Activated CD8-positive, alpha-beta memory T cell treated with anti-CD3 and anti-CD28 coated beads, Interleukin-2, amount 50 U/mL, for 24 hours (primary cell): Measurements from ENCODE around the gene RSPH10B.
"Not testable (repeated sequence)": the region's sequence is repeated elsewhere in the genome, so short reads cannot be mapped to it uniquely, and the experiment has no call there.

Experiments used
- DNase-seq: peaks from one replicate; pipeline ENCODE4 v3.0.0-alpha.2; 2020; ENCODE audit errors: extremely low read depth

Gene RSPH10B

GRCh38 chr7:5926263-5926870, 44.1 kb downstream of the RSPH10B start:
- not testable (repeated sequence) for DNase-seq

DNA sequence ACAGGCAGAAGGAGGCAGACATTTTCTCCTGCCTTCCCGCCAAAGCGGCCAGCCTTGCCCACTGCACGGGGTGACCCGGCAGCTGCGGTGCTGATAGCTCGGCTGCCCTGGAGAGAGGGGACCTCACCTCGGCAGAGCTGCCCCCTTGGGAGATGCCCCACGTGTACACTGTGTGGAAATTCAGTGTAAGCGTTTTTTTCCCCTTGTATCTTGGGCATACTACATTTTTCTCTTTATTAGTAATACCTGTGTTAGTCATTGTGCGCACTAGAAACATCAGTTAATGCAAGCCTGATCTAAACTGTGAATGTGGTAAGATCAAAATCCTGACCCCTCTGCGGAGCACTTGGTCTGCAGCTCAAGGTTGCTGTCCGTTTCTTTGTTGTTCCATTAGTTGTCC, 45.9 kb downstream of the RSPH10B start:
- DNase-seq: not testable (repeated sequence)

DNA sequence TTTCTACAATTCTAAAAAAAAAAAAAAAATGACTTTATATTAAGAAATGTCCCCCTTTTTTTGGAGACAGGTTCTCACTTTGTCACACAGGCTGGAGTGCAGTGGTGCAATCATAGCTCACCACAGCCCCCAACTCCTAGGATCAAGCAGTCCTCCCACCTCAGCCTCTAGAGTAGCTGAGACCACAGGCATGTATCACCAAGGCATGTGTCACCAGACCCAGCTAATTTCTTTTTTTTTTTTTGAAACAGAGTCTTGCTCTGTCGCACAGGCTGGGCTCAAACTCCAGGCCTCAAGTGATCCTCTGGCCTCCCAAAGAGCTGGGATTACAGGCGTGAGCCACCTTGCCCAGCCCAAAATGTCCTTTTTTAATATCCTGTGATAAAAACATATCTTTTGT, 46.3 kb downstream of the RSPH10B start:
- not testable (repeated sequence) for DNase-seq

- not testable (repeated sequence) for DNase-seq
Observed at GRCh38 chr7:5916529-5916928, 54.0 kb downstream of the RSPH10B start.

GRCh38 chr7:5908835-5909234, 61.7 kb downstream of the RSPH10B start:
- not testable (repeated sequence) for DNase-seq

DNA sequence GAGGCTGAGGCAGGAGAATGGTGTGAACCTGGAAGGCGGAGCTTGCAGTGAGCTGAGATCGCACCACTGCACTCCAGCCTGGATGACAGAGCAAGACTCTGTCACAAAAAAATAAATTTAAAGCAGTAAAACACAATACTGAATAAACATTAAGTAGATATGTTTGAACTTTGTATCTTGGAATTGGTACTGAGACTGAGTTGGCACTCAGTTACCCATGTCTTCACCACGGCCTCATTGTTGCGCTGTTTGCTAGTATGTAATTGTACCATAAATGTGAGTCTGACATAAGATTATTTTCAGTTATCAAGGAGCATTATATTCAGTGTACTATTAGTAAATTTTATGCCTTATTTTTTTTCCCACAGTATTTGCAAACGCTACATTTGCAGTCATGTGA, 65.8 kb downstream of the RSPH10B start:
- not testable (repeated sequence) for DNase-seq

GRCh38 chr7:5903002-5903401, 67.5 kb downstream of the RSPH10B start:
- DNase-seq: not testable (repeated sequence)

DNA sequence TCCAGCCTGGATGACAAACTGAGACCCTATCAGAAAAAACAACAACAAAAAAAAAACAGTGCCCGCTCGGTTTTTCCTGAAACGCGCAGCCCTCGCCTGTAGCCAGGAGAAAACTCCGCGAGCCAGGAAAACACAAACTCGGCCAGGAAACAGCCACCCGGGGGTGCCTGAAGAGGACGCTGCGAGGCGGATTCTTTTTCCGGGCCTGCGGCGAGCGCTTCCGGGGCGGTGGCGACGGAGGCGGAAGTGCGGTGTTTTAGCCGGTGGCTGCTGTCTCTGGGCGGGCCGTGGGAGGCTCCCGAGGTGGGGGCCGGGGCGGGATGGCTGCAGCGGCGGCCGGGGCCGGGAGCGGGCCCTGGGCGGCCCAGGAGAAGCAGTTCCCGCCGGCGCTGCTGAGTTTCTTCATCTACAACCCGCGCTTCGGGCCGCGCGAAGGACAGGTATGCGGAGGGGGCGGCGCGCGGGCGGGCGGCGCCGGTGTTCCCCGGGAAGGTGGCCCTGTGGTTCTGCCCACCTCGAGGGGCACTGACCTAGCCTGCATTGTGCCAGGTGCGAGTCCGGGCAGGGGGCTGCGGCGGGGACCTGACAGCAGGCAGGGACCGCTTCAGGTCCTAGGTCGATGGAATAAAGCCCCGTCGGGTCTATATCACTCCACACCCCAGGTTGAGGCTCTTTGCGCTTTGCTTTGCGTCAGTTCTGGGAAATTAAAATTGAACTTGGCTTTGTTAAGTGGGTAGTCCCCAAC, 71.8 kb downstream of the RSPH10B start, which contains the start of gene CCZ1:
TSS of gene CCZ1 (plus strand) at position 254 of the 745 bp plus-strand sequence. CDS start at position 321, 67 bp downstream.
- DNase-seq: peak; percentile 64

DNA sequence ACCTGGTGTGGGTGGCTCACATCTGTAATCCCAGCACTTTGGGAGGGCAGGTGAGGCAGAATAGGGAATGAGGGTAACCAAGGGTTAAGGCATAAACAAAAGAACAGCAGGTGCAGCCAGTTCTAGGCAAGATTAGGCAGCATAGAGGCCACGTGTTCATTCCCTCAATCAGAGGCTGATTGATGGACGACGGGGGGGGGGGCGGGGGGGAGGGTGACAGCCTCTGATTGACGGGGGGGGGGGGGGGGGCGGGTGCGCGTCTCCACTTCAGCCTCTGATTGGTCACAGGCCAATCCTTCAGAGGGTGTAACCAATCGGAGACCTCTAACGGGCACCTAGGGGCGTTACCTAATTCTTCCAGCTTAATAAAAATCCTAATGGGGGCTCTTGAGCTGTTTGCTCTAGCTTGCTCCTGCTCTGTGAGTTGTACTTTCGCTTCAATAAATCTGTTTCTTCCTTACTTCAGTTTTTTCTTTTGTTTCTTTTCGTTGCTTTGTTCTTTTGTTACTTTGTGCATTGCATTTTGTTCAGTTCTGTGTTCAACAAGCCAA, 73.0 kb downstream of the RSPH10B start:
- DNase-seq: not testable (repeated sequence)

DNA sequence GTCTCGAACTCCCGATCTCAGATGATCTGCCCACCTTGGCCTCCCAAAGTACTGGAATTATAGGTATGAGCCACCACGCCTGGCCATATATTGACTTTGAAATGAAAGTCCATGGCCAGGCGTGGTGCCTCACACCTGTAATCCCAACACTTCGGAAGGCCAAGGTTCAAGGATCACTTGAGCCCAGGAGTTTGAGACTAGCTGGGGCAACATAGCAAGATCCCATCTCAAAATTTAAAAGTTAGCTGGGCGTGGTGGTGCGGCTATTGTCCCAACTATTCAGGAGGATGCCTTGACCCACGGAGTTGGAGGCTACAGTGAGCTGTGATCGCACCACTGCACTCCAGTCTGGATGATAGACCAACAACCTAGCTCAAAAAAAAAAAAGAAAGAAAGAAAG, 78.0 kb downstream of the RSPH10B start:
- DNase-seq: no peak

DNA sequence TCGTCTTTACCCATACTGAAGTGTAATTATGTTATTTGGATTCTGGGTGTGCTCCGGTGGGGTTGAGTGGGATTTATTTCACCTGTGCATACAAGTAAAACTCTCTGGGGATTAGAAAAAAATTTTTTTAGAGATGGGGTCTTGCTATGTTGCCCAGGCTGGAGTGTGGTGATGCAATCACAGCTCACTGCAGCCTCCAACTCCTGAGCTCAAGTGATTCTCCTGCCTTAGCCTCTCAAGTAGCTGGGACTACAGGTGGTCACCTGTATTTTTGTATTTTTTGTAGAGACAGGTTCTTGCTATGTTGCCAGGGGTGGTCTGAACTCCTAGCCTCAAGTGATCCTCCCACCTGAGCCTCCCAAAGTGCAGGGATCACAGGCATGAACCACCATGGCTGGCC, 80.2 kb downstream of the RSPH10B start:
- DNase-seq: not testable (repeated sequence)

- DNase-seq: not testable (repeated sequence)
Observed at GRCh38 chr7:5888021-5888420, 82.5 kb downstream of the RSPH10B start.

- not testable (repeated sequence) for DNase-seq
Observed at GRCh38 chr7:5884431-5884830, 86.1 kb downstream of the RSPH10B start.

DNA sequence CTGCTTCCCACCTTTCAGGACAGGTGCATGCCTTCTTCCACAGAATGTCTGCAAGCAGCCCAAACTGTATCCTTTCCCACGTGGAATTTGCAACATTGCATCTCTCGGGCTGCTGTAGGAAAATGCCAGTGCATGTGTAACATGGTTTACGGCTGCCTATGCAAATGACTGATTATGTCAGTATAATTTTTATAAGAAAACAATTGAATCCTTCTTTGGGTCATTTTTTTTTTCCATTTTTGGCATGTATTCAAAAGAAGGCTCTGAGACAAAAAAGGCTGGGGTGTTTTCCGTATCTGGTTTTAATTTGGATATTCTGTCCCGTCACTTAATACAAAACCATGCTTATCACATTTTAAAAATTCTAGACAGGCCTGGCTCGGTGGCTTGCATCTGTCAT, 90.4 kb downstream of the RSPH10B start:
- DNase-seq: not testable (repeated sequence)

- DNase-seq: not testable (repeated sequence)
Observed at GRCh38 chr7:5879591-5879990, 90.9 kb downstream of the RSPH10B start.
